ENCODE data around the gene NBPF14.
"Not testable (repeated sequence)": the region's sequence is repeated elsewhere in the genome, so short reads cannot be mapped to it uniquely, and the experiment has no call there.

Gene NBPF14

DNA sequence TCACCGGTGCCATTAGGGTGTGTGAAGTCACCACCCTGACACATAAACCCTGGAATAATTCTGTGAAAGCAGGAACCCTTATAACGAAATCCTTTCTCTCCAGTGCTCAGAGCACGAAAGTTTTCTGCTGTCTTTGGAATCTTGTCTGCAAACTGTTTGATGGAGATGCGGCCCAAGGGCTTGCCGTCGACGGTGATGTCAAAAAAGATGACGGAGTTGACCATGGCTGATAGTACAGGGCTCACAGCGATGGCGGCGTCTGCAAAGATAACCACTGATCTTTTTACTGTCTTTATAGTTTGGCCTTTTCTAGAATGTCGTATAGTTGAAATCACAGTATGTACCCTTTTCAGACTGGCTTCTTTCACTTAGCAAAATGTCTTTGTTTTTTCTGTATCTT, 112.8 kb downstream of the NBPF14 start, which contains the start of gene PPIAL4G:
PPIAL4G (minus strand) TSS at position 274 of the 400 bp plus-strand sequence; CDS start at position 224, 50 bp downstream.
- not testable (repeated sequence) for H4K91ac ChIP-seq (ENCODE audit: low read depth, low read length, poor library complexity); H3K36me3 ChIP-seq (replicated peaks in 1 of 2; ENCODE audit: control insufficient read depth in 2 of 2, insufficient read depth in 2 of 2, low read length in 2 of 2); H2BK12ac ChIP-seq (ENCODE audit: low read length); H3K9ac ChIP-seq (ENCODE audit: low read depth, low read length, poor library complexity); H3K14ac ChIP-seq (ENCODE audit: low read length); H3K27me3 ChIP-seq (ENCODE audit: control insufficient read depth in 3 of 3, insufficient read depth in 3 of 3, low read depth in 1 of 3, low read length in 3 of 3); H3K4me1 ChIP-seq (ENCODE audit: control insufficient read depth in 2 of 2, insufficient read depth in 1 of 2, low read depth in 1 of 2, low read length in 2 of 2); H3K4me2 ChIP-seq (ENCODE audit: insufficient read depth, low read length, poor library complexity, severe bottlenecking); H3K23ac ChIP-seq (ENCODE audit: low read depth, low read length, poor library complexity); H2BK120ac ChIP-seq (ENCODE audit: low read depth, low read length); H3K9me3 ChIP-seq (replicated peaks in 1 of 2; ENCODE audit: control insufficient read depth in 2 of 2, insufficient read depth in 1 of 2, low read depth in 1 of 2, low read length in 2 of 2); H3K18ac ChIP-seq (ENCODE audit: low read length); H4K8ac ChIP-seq (ENCODE audit: low read depth, low read length); H3K4me3 ChIP-seq (ENCODE audit: low read length in 2 of 2); DNase-seq (ENCODE audit: low spot score); H2AK5ac ChIP-seq (ENCODE audit: low read depth, low read length); H3K79me1 ChIP-seq (ENCODE audit: low read depth, low read length); H3K27ac ChIP-seq (replicated peaks; ENCODE audit: low read length); H2AFZ ChIP-seq (ENCODE audit: low read length); H2BK15ac ChIP-seq (ENCODE audit: low read length); H2BK5ac ChIP-seq (ENCODE audit: low read length); H3K4ac ChIP-seq (ENCODE audit: low read length)
- WGBS, 2 donors (ENCODE audit: extremely low coverage in 2 of 2, insufficient read length in 2 of 2, insufficient replicate concordance in 1 of 2), result no CpG with 5 or more reads among the region's 12 CpGs

Small RNA genes lying within 50 kb of the gene (small RNA-seq; reads per million reads assigned to genes)
- gene RF00003 (ENCODE audit: insufficient read depth), result 1.6 reads per million
